ENCODE measurements around the gene KPNA4.
"Not testable (repeated sequence)": the region's sequence is repeated elsewhere in the genome, so short reads cannot be mapped to it uniquely, and the experiment has no call there.

KPNA4 gene

GRCh38 chr3:160565442-160566403 is at the start of gene KPNA4:
Gene KPNA4 (minus strand): TSS chr3:160565571. CDS start chr3:160565282, 289 bp downstream.
- peak; percentile 98 for DNase-seq

GRCh38 chr3:160613661-160614060 is 48.3 kb upstream of the KPNA4 start:
- no peak for DNase-seq

- DNase-seq: no peak
These were observed 47.2 kb upstream of the KPNA4 start for GRCh38 chr3:160612386-160613075.

- DNase-seq: no peak
These were observed 45.8 kb upstream of the KPNA4 start for GRCh38 chr3:160611141-160611540.

- DNase-seq: no peak
These were observed 43.5 kb upstream of the KPNA4 start for GRCh38 chr3:160608870-160609269.

GRCh38 chr3:160607826-160608225 is 42.5 kb upstream of the KPNA4 start:
- no peak for DNase-seq

GRCh38 chr3:160605315-160605714 is 39.9 kb upstream of the KPNA4 start:
- DNase-seq: no peak

- not testable (repeated sequence) for DNase-seq
These were observed 38.5 kb upstream of the KPNA4 start for GRCh38 chr3:160603845-160604244.

- DNase-seq: no peak
These were observed 36.9 kb upstream of the KPNA4 start for GRCh38 chr3:160602259-160602658.

- DNase-seq: no peak
These were observed 35.9 kb upstream of the KPNA4 start for GRCh38 chr3:160601288-160601687.

GRCh38 chr3:160598865-160599264 is 33.5 kb upstream of the KPNA4 start:
- DNase-seq: no peak

GRCh38 chr3:160588023-160588422 is 22.7 kb upstream of the KPNA4 start:
- no peak for DNase-seq

- no peak for DNase-seq
These were observed 21.7 kb upstream of the KPNA4 start for GRCh38 chr3:160587105-160587504.

GRCh38 chr3:160586679-160587078 is 21.3 kb upstream of the KPNA4 start:
- DNase-seq: no peak

- no peak for DNase-seq
These were observed 18.1 kb upstream of the KPNA4 start for GRCh38 chr3:160583451-160583850.

- DNase-seq: no peak
These were observed 15.6 kb upstream of the KPNA4 start for GRCh38 chr3:160580938-160581337.

- no peak for DNase-seq
These were observed 12.3 kb upstream of the KPNA4 start for GRCh38 chr3:160577556-160578195.

GRCh38 chr3:160577093-160577492 is 11.7 kb upstream of the KPNA4 start:
- no peak for DNase-seq

GRCh38 chr3:160576621-160577020 is 11.2 kb upstream of the KPNA4 start:
- DNase-seq: no peak

- DNase-seq: no peak
These were observed 10.2 kb upstream of the KPNA4 start for GRCh38 chr3:160575589-160575988.

GRCh38 chr3:160574636-160575035 is 9.3 kb upstream of the KPNA4 start:
- DNase-seq: no peak

- not testable (repeated sequence) for DNase-seq
These were observed 8.7 kb upstream of the KPNA4 start for GRCh38 chr3:160573955-160574525.
